GM23338 (cell line): ENCODE measurements around the gene APBA1.

ENCODE experiments used
- CREB1 ChIP-seq: fragments of 250-450 bp; sonication (Bioruptor Pico); IDR thresholded peaks from 2 replicates; pipeline ENCODE4 v1.5.0; 2020; ENCODE audit warnings: low read depth, mild to moderate bottlenecking, moderate library complexity
- EZH2 ChIP-seq: fragments of 200-600 bp; sonication (generic); IDR thresholded peaks from one replicate; pipeline ENCODE4 v1.8.0; 2017; ENCODE audit warnings: antibody characterized with exemption, mild to moderate bottlenecking, low read depth; ENCODE audit not compliant: unreplicated experiment
- EZH2phosphoT487 ChIP-seq: fragments of 200-600 bp; sonication (generic); IDR thresholded peaks from one replicate; pipeline ENCODE4 v1.8.1; 2018; ENCODE audit warnings: antibody characterized with exemption; ENCODE audit not compliant: unreplicated experiment
- JUNB ChIP-seq: IDR thresholded peaks from one replicate; pipeline ENCODE4 v1.6.1; 2016; ENCODE audit warnings: antibody characterized with exemption; ENCODE audit not compliant: unreplicated experiment
- NANOG ChIP-seq: IDR thresholded peaks from 2 replicates; pipeline ENCODE4 v1.6.1; 2016; ENCODE audit warnings: antibody characterized with exemption, borderline replicate concordance
- POLR2AphosphoS5 ChIP-seq: IDR thresholded peaks from 2 replicates; pipeline ENCODE4 v1.6.1; 2016; ENCODE audit warnings: antibody characterized with exemption, low read depth
- ZNF114 ChIP-seq: fragments of 250-450 bp; sonication (Bioruptor Pico); IDR thresholded peaks from 2 replicates; pipeline ENCODE4 v1.5.0; 2020; ENCODE audit warnings: mild to moderate bottlenecking, moderate library complexity
- TF ChIP-seq, protein P1 (sequence below), 2 experiments: fragments of 200-600 bp in 1 of 2; sonication (generic) in 1 of 2; conservative IDR thresholded peaks; 2 replicates each; pipeline versions ENCODE4 v1.5.1 to v1.6.1; 2016 to 2017; ENCODE audit warnings: antibody characterized with exemption in 2 of 2, low read depth in 2 of 2, mild to moderate bottlenecking in 2 of 2, moderate library complexity in 1 of 2
- TF ChIP-seq, protein P2 (sequence below): IDR thresholded peaks from one replicate; pipeline ENCODE4 v1.6.1; 2018; ENCODE audit warnings: antibody characterized with exemption; ENCODE audit not compliant: unreplicated experiment
- TF ChIP-seq, protein P3 (sequence below): IDR thresholded peaks from 2 replicates; pipeline ENCODE4 v1.6.1; 2016; ENCODE audit warnings: antibody characterized with exemption

DNA sequence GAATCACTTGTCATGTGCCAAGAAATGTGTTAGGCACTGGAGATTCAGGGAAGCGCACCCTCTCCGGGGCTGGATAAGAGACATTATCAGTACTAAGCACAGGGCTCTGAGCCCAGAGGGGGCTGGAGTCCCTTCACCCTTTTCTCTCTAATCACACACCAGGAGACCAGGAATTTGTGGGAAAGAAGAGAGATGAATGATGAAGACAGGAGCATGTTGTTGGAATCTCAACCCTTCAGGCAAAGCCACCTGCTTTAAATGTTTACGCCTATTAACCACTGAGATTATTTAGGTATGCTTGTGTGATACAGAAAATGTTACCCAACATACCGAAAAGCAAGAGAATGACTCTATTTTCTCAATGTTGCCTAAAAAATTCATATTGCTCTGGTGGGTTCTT lies 227.4 kb downstream of the APBA1 start:
- TF ChIP-seq NANOG (no peak), POLR2AphosphoS5 (no peak), EZH2phosphoT487 (no peak), EZH2 (no peak), ZNF114 (CRISPR knock-in tag) (no peak), JUNB (no peak), CREB1 (CRISPR knock-in tag) (no peak)
- TF ChIP-seq, protein P1, sequence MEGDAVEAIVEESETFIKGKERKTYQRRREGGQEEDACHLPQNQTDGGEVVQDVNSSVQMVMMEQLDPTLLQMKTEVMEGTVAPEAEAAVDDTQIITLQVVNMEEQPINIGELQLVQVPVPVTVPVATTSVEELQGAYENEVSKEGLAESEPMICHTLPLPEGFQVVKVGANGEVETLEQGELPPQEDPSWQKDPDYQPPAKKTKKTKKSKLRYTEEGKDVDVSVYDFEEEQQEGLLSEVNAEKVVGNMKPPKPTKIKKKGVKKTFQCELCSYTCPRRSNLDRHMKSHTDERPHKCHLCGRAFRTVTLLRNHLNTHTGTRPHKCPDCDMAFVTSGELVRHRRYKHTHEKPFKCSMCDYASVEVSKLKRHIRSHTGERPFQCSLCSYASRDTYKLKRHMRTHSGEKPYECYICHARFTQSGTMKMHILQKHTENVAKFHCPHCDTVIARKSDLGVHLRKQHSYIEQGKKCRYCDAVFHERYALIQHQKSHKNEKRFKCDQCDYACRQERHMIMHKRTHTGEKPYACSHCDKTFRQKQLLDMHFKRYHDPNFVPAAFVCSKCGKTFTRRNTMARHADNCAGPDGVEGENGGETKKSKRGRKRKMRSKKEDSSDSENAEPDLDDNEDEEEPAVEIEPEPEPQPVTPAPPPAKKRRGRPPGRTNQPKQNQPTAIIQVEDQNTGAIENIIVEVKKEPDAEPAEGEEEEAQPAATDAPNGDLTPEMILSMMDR (conservative IDR thresholded peaks at IDR 0.05; ENCODE audit: low read depth in 2 of 2) = no peak
- TF ChIP-seq, protein P2, sequence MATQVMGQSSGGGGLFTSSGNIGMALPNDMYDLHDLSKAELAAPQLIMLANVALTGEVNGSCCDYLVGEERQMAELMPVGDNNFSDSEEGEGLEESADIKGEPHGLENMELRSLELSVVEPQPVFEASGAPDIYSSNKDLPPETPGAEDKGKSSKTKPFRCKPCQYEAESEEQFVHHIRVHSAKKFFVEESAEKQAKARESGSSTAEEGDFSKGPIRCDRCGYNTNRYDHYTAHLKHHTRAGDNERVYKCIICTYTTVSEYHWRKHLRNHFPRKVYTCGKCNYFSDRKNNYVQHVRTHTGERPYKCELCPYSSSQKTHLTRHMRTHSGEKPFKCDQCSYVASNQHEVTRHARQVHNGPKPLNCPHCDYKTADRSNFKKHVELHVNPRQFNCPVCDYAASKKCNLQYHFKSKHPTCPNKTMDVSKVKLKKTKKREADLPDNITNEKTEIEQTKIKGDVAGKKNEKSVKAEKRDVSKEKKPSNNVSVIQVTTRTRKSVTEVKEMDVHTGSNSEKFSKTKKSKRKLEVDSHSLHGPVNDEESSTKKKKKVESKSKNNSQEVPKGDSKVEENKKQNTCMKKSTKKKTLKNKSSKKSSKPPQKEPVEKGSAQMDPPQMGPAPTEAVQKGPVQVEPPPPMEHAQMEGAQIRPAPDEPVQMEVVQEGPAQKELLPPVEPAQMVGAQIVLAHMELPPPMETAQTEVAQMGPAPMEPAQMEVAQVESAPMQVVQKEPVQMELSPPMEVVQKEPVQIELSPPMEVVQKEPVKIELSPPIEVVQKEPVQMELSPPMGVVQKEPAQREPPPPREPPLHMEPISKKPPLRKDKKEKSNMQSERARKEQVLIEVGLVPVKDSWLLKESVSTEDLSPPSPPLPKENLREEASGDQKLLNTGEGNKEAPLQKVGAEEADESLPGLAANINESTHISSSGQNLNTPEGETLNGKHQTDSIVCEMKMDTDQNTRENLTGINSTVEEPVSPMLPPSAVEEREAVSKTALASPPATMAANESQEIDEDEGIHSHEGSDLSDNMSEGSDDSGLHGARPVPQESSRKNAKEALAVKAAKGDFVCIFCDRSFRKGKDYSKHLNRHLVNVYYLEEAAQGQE = no peak
- TF ChIP-seq, protein P3, sequence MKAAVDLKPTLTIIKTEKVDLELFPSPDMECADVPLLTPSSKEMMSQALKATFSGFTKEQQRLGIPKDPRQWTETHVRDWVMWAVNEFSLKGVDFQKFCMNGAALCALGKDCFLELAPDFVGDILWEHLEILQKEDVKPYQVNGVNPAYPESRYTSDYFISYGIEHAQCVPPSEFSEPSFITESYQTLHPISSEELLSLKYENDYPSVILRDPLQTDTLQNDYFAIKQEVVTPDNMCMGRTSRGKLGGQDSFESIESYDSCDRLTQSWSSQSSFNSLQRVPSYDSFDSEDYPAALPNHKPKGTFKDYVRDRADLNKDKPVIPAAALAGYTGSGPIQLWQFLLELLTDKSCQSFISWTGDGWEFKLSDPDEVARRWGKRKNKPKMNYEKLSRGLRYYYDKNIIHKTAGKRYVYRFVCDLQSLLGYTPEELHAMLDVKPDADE = no peak
